Ascending aorta (tissue), 2 donors: ENCODE data around the gene ADCY7. TPM values are rescaled to one million over a fixed set of nuclear protein-coding genes. Genes with fewer than 3 reads are reported as not detected.

Source experiments
- DNase-seq, 2 donors: peaks; one replicate each; pipeline ENCODE4 v3.0.0-alpha.2; 2019; ENCODE audit warnings: low spot score in 2 of 2
- H3K27ac ChIP-seq, 2 donors: fragments of 200-600 bp; sonication (generic); one replicate each; pipeline ENCODE4 v1.5.1; 2016 to 2017; ENCODE audit warnings: mild to moderate bottlenecking in 1 of 2
- H3K27me3 ChIP-seq: fragments of 200-600 bp; sonication (generic); one replicate; pipeline ENCODE4 v1.5.1; 2017
- H3K36me3 ChIP-seq, 2 donors: fragments of 200-600 bp; sonication (generic); one replicate each; pipeline ENCODE4 v1.5.1; 2016
- H3K4me1 ChIP-seq, 2 donors: fragments of 200-600 bp; sonication (generic); one replicate each; pipeline ENCODE4 v1.5.1; 2016 to 2017; ENCODE audit warnings: mild to moderate bottlenecking in 1 of 2
- H3K4me3 ChIP-seq, 2 donors: fragments of 200-600 bp; sonication (generic); one replicate each; pipeline ENCODE4 v1.5.1; 2016 to 2017; ENCODE audit warnings: mild to moderate bottlenecking in 1 of 2
- H3K9me3 ChIP-seq, 2 donors: fragments of 200-600 bp; sonication (generic); one replicate each; pipeline ENCODE4 v1.5.1; 2016
- intact Hi-C: fragments of 100-400 bp; cut with DNase I; formaldehyde crosslinking; loops from one replicate; pipeline ENCODE4 v1.15.1; 2023
- total RNA-seq: library from RNA; depleted of rRNA; stranded (reverse); fragments of >200 nt; gene quantifications from one replicate; pipeline ENCODE4 v1.1.0, GENCODE V29; 2016
- TF ChIP-seq, protein P1 (sequence below), 3 experiments: fragments of 200-600 bp in 2 of 3; fragments of 450-650 bp in 1 of 3; sonication (generic) in 2 of 3; IDR thresholded peaks; one replicate each; pipeline ENCODE4 v1.5.1; 2016 to 2019; ENCODE audit warnings: antibody characterized with exemption in 3 of 3, mild to moderate bottlenecking in 1 of 3, moderate library complexity in 1 of 3

ADCY7 gene
- total RNA-seq, 1 donor from 2014 or later = 8.2 TPM

DNA sequence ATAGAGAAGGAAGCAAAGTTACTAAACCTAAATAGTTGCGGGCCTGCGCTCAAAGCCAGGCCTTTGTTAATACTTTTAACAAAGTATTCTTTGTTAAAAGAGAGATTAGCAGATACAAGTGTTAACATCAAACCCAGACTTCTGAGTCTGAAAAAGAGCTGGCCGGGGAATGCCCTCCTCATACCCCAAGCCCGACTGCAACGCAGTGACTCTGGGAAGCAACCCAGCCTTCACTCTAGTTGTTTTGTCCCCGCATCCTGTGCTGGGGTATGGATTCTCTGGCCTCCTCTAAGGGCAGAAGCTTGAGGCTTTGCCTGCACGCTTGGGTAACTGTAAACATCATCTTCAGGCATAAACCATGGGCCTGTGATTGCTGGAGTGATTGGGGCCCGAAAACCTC lies 48.3 kb downstream of the ADCY7 start:
- H3K27ac ChIP-seq = no peak overlapping the region
- H3K36me3 ChIP-seq = peaks cover 53 to 78% of the 10 kb centered on the region in 2 donors
- intact Hi-C loops = no loop called here

DNA sequence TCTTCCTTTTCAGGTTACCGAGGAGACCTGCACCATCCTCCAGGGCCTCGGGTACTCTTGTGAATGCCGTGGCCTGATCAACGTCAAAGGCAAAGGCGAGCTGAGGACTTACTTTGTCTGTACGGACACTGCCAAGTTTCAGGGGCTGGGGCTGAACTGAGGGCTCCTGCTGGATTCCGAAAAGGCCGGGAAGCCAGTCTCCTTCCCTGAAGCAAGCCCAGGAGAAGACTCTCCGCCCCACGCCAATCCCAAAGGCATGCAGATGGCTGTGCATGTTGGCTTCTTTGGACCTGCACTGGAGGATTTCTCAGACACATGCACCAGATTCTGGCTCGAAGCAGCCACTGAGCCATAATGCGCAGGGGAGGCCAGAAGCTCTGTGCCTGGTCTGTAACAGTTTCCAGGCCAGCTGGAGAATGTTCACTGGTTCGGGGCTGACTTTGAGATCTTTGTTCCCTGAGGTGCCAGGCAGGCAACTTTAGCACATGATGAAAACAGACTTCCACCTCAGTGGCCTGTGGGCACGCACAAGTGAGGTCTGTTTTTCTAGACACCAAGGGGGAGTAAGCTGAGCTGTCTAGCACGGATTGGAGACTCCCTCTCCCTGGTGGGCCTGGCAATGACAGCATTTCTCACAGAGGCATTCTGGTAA lies 49.1 kb downstream of the ADCY7 start:
- H3K4me3 ChIP-seq = no peak overlapping the region
- H3K27me3 ChIP-seq = no peaks in the 10 kb centered on the region
- intact Hi-C loops = no loop called here
- H3K9me3 ChIP-seq = no peaks in the 10 kb centered on the region
- DNase-seq = peak in 1 of 2 donors; percentile 59
- H3K27ac ChIP-seq = peak overlapping the region in 1 of 2 donors; percentile 2
- H3K4me1 ChIP-seq = no peaks in the 10 kb centered on the region
- TF ChIP-seq, protein P1, sequence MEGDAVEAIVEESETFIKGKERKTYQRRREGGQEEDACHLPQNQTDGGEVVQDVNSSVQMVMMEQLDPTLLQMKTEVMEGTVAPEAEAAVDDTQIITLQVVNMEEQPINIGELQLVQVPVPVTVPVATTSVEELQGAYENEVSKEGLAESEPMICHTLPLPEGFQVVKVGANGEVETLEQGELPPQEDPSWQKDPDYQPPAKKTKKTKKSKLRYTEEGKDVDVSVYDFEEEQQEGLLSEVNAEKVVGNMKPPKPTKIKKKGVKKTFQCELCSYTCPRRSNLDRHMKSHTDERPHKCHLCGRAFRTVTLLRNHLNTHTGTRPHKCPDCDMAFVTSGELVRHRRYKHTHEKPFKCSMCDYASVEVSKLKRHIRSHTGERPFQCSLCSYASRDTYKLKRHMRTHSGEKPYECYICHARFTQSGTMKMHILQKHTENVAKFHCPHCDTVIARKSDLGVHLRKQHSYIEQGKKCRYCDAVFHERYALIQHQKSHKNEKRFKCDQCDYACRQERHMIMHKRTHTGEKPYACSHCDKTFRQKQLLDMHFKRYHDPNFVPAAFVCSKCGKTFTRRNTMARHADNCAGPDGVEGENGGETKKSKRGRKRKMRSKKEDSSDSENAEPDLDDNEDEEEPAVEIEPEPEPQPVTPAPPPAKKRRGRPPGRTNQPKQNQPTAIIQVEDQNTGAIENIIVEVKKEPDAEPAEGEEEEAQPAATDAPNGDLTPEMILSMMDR (IDR thresholded peaks at IDR 0.05) = no peak
- peaks cover 57 to 86% of the 10 kb centered on the region in 2 donors for H3K36me3 ChIP-seq

More for the DNA sequence above, 48.3 kb downstream of the ADCY7 start:
- no peak for DNase-seq
- H3K4me3 ChIP-seq = no peak overlapping the region
- no peaks in the 10 kb centered on the region for H3K4me1 ChIP-seq
- H3K27me3 ChIP-seq = no peaks in the 10 kb centered on the region
- TF ChIP-seq, protein P1 (IDR thresholded peaks at IDR 0.05) = no peak
- H3K9me3 ChIP-seq = no peaks in the 10 kb centered on the region

DNA sequence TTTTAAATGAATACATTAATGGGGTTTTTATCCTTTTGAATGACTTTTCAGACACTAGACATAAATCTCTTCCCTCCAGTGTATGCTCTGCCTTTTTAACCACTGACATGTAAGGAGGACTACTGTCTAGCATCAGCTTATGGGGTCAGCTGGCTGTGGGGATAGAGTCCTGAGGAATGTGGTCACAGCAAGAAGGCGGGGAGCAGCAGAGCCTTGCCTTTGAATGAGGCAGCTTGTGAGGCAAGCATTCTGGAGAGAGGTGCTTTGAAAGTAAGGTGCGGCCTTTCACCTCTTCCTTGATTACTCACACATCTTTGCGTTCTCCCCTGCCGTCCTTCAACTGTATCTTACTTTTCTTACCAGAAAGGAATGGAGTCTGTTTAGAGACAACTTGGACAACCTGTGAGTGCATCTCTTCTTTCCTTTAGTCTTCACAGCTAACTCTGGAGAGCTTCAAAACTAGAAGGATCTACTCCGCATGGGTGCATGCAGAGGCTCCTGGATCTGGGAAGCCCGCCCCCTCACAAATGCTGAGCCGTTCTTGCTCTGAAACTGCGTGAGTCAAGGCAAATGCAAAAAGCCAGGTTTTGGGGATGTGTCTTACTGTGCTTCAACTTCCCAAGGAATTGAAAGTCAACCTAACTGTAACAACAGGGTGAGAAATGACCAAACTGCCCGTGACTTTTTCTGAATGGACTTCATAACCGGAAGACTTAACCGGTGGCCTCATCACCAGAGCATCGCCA lies 49.9 kb downstream of the ADCY7 start:
- no peak for DNase-seq
- no peaks in the 10 kb centered on the region for H3K27me3 ChIP-seq
- H3K4me1 ChIP-seq = no peaks in the 10 kb centered on the region
- H3K9me3 ChIP-seq = no peaks in the 10 kb centered on the region
- TF ChIP-seq, protein P1 (IDR thresholded peaks at IDR 0.05) = no peak
- no peak overlapping the region for H3K27ac ChIP-seq
- intact Hi-C loops = no loop called here
- no peak overlapping the region for H3K4me3 ChIP-seq
- H3K36me3 ChIP-seq = peaks cover 57 to 94% of the 10 kb centered on the region in 2 donors

DNA sequence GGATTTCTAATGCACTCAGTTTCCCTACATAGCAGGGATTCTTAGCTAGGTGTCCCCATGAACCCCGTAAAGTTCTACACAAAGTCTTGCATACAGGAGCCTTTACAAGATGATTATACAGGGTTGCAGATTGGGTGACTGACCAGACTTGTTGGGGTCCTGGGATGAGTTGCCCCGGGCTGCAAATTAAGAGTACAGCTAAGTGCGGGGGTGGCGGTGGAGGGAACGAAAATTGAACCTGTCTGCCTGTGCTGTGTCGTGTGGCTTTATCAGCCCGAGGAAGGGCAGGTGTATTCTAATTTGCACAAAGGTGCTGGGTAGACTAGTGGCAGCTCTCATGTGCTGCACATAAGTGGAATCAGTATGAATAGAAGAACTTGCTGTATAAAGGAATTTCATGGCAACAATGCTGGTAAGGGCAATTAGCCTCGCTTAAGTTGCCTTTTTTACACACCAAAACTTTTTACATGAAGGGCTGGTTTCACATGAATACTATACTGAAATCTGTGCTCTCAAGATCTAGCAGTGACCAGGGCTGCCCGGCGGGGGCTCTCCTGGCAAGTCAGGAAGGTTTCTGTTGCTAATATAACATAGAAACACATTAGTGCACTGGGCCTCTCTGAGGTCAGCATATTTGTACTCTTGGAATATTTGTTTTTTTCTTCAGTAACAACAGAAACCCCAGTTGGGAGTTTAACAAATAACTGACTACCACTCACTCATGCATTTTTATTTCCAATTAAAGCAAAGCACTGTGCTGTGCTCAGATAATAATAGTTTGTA lies 50.7 kb downstream of the ADCY7 start:
- no peak overlapping the region for H3K4me3 ChIP-seq
- H3K27ac ChIP-seq = no peak overlapping the region
- intact Hi-C loops = no loop called here
- no peaks in the 10 kb centered on the region for H3K4me1 ChIP-seq
- H3K36me3 ChIP-seq = peaks cover 62 to 92% of the 10 kb centered on the region in 2 donors
- H3K9me3 ChIP-seq = no peaks in the 10 kb centered on the region
- no peak for DNase-seq
- no peaks in the 10 kb centered on the region for H3K27me3 ChIP-seq
- TF ChIP-seq, protein P1 (IDR thresholded peaks at IDR 0.05) = no peak

DNA sequence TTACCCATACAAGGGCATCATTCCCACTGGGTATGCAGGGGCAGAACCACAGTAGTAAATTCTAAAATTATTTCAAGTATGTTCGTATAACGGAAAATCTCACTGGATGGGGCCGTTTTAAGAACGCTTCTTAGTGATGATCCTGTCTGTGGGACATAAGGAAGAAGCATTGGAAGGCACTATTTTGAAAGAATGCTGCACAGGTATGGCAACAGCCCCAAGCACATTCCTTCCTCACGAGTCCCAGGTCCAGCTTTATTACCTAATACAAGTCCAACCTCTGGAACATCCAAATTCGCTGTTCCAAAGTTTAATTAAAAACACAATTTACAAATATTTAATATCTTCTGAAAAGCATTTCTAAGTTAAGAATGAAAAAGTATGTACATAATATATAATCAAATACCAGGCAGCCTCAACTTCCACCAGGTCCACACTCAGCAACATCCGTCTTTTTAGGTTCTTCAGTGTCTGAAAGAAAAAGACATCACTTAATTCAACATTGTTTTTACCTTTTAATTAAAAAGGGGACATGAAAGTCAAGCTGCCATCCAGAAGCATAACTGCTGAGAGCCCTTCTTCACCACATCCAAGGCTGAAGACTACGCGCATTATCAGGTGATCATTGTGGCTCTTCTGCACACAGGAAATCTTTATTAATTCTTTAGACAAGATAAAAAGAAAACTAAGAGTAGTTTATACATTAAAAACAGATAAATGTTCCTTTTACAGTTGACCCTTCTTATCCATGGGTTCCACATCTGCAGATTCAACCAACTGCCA lies 52.6 kb downstream of the ADCY7 start:
- H3K4me1 ChIP-seq = no peaks in the 10 kb centered on the region
- TF ChIP-seq, protein P1 (IDR thresholded peaks at IDR 0.05) = no peak
- H3K36me3 ChIP-seq = peaks cover 47 to 82% of the 10 kb centered on the region in 2 donors

More for the DNA sequence above, 52.6 kb downstream of the ADCY7 start:
- intact Hi-C loops = no loop called here
- Histone ChIP-seq H3K27me3 (no peaks in the 10 kb centered on the region), H3K4me3 (no peak overlapping the region), H3K27ac (no peak overlapping the region), H3K9me3 (no peaks in the 10 kb centered on the region)
- DNase-seq = no peak
